NT2/D1 (cell line): ENCODE data around the gene MDM2.

ENCODE experiments used
- SUZ12 ChIP-seq: IDR thresholded peaks from 2 replicates; pipeline ENCODE4 v1.6.1; 2011; ENCODE audit not compliant: insufficient read length, insufficient read depth; ENCODE audit errors: extremely low read depth
- YY1 ChIP-seq: IDR thresholded peaks from 2 replicates; pipeline ENCODE4 v1.6.1; 2011; ENCODE audit not compliant: insufficient read length, insufficient read depth

- TF ChIP-seq YY1 (no peak), SUZ12 (no peak)
Measured at GRCh38 chr12:68769941-68770340, 38.0 kb upstream of the MDM2 start.
